GM18517 (cell line): ENCODE measurements around the gene ZC2HC1B.
"Not testable (repeated sequence)": the region's sequence is repeated elsewhere in the genome, so short reads cannot be mapped to it uniquely, and the experiment has no call there.

Experiments used
- ATAC-seq: cut with Tn5 transposase; IDR thresholded peaks from one replicate; pipeline ENCODE4 v1.9.1; 2021; ENCODE audit warnings: mild to moderate bottlenecking, moderate library complexity; ENCODE audit not compliant: unreplicated experiment

ZC2HC1B gene, protein sequence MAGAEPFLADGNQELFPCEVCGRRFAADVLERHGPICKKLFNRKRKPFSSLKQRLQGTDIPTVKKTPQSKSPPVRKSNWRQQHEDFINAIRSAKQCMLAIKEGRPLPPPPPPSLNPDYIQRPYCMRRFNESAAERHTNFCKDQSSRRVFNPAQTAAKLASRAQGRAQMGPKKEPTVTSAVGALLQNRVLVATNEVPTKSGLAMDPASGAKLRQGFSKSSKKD

DNA sequence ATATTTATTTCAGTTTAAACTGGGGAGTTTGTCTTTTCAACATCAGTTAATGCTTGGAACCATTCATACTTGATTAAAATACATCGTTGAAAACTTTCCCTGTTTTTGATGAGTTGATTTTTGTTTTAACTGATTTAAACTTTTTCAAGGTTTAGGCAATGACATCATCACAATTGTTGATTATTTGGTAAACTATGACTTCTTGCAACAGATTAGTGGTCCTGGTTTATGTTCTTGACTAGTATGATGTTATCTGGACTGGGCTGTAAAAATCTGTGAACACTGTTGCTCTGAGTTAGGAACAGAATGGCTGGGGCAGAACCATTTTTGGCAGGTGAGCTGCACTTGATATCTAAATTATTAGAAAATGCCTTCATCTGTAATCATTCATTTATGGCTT lies at the start of gene ZC2HC1B:
ZC2HC1B (plus strand) TSS at position 241 of the 400 bp plus-strand sequence; CDS start at position 307, 66 bp downstream.
- no peak for ATAC-seq

DNA sequence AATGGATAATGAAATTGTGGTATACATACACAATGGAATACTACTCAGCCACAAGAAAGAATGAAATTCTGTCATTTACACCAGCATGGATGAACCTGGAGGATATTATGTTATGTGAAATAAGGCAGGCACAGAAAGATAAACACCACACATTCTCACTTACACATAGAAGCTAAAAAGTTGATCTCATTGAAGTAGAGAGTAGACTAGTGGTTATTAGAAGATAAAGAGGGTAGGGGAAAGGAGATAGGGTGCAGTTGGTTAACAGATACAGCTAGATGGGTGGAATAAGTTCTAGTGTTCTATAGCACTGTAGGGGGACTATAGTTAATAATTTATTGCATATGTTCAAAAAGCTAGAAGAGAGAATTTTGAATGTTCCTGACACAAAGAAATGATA lies 46.7 kb upstream of the ZC2HC1B start:
- no peak for ATAC-seq

DNA sequence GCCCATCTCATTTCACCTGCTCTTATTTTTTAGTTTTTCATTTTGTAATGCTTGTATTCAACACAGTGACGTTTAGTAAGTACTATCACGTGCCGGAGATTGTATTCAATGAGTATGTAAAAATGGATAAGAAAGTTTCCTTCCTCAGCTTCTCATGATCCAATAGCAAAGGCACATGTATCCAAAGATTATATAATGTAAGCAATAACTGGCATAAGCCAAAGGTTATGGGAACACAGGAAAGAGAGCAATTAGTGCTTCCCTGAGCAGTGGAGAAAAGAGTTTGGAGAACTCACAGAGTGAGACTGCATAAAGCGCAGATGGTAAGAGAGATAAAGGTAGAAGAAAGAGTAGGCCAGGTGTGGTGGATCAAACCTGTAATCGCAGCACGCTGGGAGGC lies 42.9 kb upstream of the ZC2HC1B start:
- no peak for ATAC-seq

DNA sequence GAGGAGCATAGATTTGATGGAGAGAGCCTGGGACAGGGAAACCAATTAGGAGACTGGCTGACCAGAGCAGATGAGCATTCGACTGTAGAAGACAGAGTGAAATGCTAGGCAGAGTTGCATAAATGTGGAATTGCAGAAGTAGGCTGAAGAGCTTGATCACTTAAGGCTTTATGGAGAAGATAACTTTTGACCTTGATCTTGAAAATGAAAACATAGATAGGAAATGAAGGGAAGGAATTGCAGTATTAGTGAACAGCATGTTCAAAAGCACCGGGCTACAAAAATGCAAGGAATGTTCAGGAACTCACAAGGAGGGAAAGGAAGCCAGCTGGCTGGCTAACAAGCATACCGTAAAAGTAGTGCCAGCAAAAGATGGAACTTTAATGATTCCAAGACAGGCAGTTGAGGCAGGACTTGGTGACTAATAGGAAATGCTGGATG lies 41.7 kb upstream of the ZC2HC1B start:
- ATAC-seq: no peak

DNA sequence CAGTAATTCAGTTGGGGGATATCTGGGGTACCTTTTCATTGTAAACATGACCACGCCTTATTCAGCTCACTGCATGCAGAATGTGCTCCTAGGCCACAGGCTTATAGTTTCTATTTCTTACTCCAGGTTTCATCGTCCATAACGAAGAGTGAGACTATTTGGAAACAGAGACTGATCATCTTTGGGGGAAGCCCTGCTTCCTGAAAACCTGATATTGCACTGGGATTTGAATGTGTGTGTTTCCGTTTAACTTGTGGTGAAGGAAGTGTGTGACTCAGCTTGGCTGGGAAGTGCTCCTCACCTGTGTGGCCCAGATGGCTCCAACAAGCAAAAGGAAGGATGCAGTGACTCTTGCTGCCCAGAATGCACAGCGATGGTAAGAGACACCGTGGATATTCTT lies 40.7 kb upstream of the ZC2HC1B start:
- ATAC-seq: no peak

DNA sequence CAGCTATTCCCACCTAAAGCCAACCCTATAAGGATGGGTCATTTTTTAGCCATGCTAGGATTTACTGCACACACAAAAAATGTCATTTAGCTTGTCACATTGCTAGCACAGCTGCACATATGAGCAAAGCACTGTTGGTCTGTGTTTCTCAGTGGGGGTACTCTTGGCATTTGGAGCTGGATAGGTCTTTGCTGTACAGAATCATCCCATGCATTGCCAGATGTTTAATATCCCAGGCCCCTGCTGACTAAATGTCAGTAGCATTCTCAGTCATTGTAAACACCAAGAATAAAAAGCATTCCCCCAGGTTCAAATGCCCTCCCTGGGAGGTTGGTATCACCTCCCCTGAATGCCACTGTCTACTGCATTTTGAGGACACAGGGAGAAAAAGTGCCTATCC lies 35.7 kb upstream of the ZC2HC1B start:
- no peak for ATAC-seq

DNA sequence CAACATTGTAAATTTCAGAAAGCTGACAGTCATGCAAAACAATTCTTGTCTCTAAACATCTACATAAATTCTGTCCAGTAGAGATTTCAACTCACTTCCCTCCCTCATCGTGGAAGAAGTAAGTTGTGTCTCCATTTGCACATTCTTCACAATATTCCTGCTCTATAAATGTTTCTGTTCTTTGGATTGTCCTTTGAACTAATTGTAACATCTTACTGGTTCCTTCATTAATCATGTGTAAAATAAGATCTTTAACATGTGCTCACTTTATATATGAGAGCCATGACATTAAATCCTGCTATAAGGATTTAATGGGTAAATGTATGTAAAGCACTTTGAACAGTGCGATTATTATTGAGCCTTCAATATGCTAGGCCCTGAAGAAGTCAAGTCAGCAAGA lies 28.1 kb upstream of the ZC2HC1B start:
- ATAC-seq: no peak

DNA sequence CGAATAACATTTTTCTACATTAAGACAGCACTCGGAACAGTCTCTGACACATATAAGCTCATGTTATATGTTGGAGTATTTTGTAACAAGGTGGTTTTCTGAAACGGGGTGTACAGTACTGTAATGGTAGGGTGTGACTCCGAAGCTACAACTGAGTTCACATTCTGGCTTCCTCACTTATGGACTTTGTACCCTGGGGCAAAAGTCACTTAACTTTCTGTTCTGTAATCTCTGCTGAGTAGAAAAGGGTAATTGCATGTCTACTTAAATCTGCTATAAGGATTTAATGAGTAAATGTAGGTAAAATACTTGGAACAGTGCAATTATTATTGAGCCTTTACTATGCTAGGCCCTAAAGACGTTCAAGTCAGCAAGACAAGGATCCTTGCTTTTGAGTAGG lies 25.9 kb upstream of the ZC2HC1B start:
- no peak for ATAC-seq

DNA sequence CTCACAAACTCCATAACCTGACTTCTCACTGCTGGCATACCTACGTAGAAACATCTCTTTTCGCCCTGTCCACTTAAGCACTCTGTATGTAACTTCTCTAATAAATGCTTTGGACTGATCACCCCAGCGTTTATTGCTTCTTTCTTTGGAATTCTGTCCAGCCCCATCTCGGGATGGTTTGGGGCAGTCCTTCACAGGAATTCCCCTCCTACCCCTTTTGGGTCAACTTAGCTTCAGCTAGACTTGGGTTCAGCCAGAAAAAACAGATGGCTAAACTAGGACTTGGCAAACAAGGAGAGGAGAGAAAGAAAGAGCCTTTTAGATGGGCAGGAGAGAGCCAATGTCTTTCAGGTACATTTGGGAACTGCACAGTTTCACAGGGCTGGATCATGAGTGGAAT lies 25.1 kb upstream of the ZC2HC1B start:
- no peak for ATAC-seq

DNA sequence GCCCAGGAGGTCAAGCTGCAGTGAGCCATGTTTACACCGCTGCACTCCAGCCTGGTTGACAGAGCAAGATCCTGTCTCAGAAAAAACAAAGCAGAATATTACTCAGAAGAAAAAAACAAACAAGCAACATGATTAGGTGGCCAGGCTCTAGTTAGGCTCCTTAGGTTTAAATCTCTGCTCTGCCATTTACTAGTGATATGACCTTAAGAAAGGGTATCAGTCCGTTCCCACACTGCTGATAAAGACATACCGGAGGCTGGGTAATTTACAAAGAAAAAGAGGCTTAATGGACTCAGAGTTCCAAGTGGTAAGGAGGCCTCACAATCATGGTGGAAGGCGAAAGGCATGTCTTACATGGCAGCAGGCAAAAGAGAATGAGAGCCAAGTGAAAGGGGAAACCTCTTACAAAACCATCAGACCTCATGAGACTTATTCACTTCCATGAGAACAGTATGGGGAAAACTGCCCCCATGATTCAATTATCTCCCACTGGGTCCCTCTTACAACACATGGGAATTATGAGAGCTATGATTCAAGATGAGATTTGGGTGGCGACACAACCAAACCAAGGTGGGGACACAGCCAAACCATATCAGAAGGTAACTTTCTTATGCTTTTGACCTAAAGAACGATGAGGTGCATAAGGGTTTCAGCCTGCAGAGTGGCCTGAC lies 23.5 kb upstream of the ZC2HC1B start:
- ATAC-seq: no peak

DNA sequence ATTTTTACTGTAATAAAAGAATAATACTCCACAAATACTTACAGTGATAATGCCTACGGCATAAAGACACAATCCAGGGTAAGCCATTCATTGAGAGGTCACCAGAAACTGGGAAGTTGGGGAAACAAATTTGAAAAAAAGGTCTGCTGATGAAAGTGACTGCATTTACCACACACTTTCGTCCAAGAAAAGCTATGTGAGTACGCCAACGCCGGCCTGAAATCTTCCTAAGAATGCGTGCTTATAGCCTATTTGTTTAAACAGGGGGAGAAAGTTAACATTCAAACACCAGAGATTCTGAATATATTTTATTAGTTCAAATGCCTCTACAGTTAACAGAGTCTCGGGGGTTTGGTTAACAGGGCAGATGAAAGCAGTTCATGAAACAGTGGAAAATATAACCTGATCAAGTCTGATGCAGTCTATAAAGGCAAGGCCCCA lies 21.8 kb upstream of the ZC2HC1B start:
- no peak for ATAC-seq

DNA sequence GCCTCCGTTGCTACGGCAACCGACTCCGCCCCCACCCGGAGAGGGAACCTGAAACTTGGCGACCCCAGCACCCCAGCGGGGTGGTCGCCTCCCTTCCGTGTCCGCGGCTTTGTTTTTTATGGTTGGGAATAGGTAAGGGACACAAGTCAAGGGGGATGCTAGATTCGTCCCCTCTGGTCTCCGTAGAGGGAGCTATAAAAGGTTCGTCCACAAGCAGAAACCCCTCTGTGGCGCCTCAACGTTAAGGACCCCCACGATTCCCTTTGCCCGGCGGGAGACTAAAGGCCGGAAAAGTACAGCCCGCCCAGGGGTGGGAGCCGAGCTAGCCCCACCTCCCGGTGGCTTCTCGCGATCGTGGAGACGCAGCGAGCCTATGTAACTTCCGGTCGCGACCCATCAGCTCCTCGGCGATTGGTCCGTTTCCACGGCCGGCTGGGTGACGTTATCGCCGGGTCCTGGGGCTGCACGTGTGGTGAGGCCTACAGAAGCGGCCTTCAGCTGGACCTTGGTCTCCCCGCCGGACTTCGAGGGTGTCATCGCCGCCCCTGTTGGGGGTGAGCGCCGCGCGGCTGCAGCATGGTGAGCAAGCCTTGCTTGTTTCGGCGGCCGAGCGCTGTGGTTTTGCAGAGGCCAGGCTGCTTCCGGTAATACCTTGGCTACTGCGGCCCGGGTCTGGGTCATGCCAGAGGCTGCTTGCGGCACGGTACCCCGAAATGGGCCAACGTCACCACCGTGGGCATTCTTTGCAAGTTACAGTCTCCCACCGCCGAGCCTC lies 21.2 kb upstream of the ZC2HC1B start, which contains the start of gene LTV1:
LTV1 (plus strand) TSS at position 437 of the 775 bp plus-strand sequence; CDS start at position 577, 140 bp downstream.
- ATAC-seq: peak; percentile 98

DNA sequence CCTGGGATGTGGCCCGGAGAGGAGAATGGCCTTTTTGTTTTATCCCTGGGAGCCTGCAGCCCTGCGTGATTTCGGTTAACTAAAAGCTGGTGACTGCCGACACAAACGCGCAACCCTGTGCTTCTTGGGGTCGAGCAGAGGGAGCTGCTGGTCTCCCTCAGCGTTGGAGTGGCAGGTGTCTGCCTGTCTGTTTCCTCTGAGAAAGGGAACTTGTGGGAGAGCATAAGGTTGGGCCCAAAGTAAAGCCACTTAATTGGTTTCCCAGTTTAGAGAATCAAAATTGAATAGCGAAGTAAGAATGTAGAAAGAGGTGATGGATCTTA lies 20.6 kb upstream of the ZC2HC1B start:
- peak; percentile 7 for ATAC-seq

DNA sequence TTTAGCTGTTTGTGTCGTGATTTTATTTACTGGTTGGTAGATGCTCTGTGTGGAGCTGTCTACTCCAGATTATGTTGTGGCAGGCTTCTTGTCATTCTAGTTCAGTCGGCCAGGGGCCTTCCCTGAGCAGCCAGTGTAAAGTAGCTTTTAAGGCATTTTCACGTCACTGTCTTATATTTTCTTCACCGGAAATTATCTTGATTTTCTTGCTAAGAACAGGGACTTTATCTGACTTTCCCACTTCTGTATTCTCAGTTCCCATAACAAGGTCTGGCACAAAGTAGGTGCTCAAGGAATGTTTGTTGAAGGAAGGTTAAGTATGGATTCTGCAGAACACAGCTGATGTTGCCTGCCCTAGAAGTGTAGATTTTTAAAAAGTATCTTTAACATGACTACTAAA lies 20.3 kb upstream of the ZC2HC1B start:
- no peak for ATAC-seq

DNA sequence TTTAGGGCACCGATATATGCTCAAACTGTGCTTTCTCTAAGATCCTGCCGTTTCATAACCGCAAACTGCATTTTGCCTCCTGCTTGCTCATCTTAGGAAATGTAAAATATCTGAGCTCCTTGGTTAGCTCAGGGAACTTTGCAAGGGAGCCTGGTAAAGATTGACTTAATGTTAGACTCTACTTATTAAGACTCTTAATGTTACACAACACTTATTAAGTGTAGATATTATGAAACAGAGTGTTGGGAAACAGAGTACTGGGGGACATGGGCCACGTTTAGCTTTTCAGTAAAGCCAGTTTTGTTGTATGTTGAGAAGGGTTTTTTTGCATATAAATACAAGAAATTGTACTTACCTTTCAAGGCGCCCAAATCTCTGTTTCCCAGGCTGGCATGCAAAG lies 19.2 kb upstream of the ZC2HC1B start:
- ATAC-seq: no peak

DNA sequence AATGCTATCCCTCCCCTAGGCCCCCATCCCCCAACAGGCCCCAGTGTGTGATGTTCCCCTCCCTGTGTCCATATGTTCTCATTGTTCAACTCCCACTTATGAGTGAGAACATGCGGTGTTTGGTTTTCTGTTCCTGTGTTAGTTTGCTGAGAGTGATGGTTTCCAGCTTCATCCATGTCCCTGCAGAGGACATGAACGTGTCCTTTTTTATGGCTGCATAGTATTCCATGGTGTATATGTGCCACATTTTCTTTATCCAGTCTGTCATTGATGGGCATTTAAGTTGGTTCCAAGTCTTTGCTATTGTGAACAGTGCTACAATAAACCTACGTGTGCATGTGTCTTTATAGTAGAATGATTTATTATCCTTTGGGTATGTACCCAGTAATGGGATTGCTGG lies 12.6 kb upstream of the ZC2HC1B start:
- not testable (repeated sequence) for ATAC-seq

DNA sequence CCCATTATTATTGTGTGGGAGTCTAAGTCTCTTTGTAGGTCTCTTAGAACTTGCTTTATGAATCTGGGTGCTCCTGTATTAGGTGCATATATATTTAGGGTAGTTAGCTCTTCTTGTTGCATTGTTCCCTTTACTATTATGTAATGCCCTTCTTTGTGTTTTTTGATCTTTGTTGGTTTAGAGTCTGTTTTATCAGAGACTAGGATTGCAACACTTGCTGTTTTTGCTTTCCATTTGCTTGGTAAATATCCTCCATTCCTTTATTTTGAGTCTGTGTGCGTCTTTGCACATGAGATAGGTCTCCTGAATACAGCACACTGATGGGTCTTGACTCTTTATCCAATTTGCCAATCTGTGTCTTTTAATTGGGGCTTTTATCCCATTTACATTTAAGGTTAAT lies 9.2 kb upstream of the ZC2HC1B start:
- ATAC-seq: not testable (repeated sequence)

DNA sequence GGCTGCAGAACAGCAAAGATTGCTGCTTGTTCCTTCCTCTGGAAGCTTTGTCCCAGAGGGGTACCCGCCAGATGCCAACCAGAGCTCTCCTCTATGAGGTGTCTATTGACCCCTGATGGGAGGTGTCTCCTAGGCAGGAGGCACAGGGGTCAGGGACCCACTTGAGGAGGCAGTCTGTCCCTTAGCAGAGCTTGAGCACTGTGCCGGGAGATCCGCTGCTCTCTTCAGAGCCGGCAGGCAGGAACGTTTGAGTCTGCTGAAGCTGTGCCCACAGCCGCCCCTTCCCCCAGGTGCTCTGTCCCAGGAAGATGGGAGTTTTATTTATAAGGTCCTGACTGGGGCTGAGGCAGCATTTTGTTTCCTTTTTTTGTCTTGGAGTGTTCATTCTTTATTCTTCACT lies 7.5 kb upstream of the ZC2HC1B start:
- not testable (repeated sequence) for ATAC-seq

DNA sequence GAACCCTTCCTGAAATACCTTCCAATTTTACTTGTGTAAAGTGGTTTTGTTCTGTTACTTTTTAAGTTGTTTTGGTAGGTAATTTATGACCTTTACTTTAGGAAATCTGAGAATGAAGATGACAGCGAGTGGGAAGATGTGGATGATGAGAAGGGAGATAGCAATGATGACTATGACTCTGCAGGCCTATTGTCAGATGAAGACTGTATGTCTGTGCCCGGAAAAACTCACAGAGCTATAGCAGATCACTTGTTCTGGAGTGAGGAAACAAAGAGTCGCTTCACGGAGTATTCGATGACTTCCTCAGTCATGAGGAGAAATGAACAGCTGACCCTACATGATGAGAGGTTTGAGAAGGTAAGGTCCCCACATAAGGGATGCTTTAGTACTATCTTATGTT lies 6.6 kb upstream of the ZC2HC1B start:
- ATAC-seq: no peak

DNA sequence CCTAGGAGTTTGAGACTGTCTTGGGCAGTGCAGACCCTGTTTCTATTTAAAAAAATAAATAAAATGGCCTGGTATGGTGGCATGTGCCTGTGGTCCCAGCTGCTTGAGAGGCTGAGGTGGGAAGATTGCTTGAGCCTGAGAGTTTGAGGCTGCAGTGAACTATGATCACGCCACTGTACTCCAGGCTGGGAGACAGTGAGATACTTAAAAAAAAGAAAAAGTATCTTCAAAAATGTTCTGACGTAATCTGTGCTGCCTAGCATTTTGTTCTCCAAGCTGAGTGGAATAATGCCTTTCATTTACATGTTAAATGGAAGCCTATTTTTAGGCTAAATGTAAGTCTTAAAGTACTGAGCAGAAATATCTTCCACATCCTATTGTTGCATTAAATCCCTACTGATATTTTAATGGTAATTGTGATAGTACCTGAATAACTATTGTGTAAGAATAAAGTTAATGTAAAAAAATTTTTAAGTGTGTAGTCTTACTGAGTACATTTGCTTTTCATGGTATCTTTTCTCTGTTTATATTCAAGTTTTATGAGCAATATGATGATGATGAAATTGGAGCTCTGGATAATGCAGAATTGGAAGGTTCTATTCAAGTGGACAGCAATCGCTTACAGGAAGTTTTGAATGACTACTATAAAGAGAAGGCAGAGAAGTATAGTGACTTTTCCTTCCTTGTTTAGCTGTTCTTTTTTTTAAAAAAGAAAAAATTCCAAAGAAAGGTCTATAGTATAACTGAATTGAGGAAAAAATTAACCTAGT lies 4.2 kb upstream of the ZC2HC1B start:
- no peak for ATAC-seq

DNA sequence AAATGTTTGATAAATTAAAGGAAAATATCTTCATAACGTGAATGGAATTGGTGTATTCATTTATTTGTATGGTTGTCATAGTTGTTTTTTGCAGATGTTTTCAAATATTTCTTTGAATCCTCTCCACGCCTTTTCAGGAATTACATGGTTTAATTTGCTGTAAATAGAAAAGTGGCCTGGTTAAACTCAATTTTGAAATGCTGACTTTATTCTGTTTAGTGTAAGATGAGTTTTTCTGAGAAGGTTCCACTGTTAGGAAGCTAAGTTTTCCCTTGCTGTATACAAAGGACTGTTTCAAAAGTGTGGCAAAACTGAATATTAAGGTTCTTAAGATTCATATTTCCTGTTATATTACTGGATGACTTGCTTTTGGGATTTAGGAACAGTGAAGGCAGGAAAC lies 503 bp upstream of the ZC2HC1B start:
- ATAC-seq: no peak
